HEK293T (cell line): ENCODE data around the gene TMX4.
A peak's percentile ranks its signal among the peaks of the same experiment; 100 is the strongest.

Experiments
- CTCF ChIA-PET: fragments of 350-600 bp; formaldehyde crosslinking; extraction: SDS; loops from one replicate; lab custom pipeline; 2021; ENCODE audit warnings: antibody characterized with exemption, inconsistent platforms; lab: Yijun Ruan, JAX
- POLR2A ChIA-PET: fragments of 350-600 bp; formaldehyde crosslinking; extraction: SDS; loops from one replicate; lab custom pipeline; 2020; ENCODE audit warnings: antibody characterized with exemption, inconsistent platforms; lab: Yijun Ruan, JAX
- DNase-seq: peaks from one replicate; pipeline ENCODE4 v3.0.0; 2012; ENCODE audit warnings: mixed read lengths; ENCODE audit errors: extremely low spot score
- ARNT ChIP-seq: fragments of 450-650 bp; IDR thresholded peaks from 2 replicates; pipeline ENCODE4 v1.6.1; 2017; ENCODE audit warnings: mild to moderate bottlenecking
- BHLHE40 ChIP-seq: fragments of 450-650 bp; IDR thresholded peaks from 2 replicates; pipeline ENCODE4 v1.6.1; 2016; ENCODE audit warnings: mild to moderate bottlenecking, moderate library complexity, borderline replicate concordance
- CTBP1 ChIP-seq: fragments of 450-650 bp; IDR thresholded peaks from 2 replicates; pipeline ENCODE4 v1.6.1; 2016; ENCODE audit warnings: borderline replicate concordance
- ELF4 ChIP-seq: fragments of 450-650 bp; IDR thresholded peaks from 2 replicates; pipeline ENCODE4 v1.6.1; 2017; ENCODE audit warnings: antibody characterized with exemption
- FOXA1 ChIP-seq: fragments of 450-650 bp; IDR thresholded peaks from 2 replicates; pipeline ENCODE4 v1.6.1; 2016; ENCODE audit warnings: mild to moderate bottlenecking
- FOXK2 ChIP-seq: fragments of 450-650 bp; IDR thresholded peaks from 2 replicates; pipeline ENCODE4 v1.6.1; 2016; ENCODE audit warnings: mild to moderate bottlenecking
- FOXM1 ChIP-seq: fragments of 450-650 bp; IDR thresholded peaks from 2 replicates; pipeline ENCODE4 v1.6.1; 2017; ENCODE audit warnings: mild to moderate bottlenecking, borderline replicate concordance
- HDGF ChIP-seq: fragments of 450-650 bp; IDR thresholded peaks from 2 replicates; pipeline ENCODE4 v1.6.1; 2017; ENCODE audit warnings: antibody characterized with exemption, borderline replicate concordance
- L3MBTL2 ChIP-seq: fragments of 450-650 bp; conservative IDR thresholded peaks from 2 replicates; pipeline ENCODE4 v1.6.1; 2016; ENCODE audit warnings: mild to moderate bottlenecking
- LEF1 ChIP-seq: fragments of 450-650 bp; IDR thresholded peaks from 2 replicates; pipeline ENCODE4 v1.6.1; 2017; ENCODE audit warnings: mild to moderate bottlenecking, borderline replicate concordance
- NFRKB ChIP-seq: fragments of 450-650 bp; IDR thresholded peaks from 2 replicates; pipeline ENCODE4 v1.6.1; 2016; ENCODE audit warnings: mild to moderate bottlenecking, moderate library complexity
- SP1 ChIP-seq: fragments of 450-650 bp; IDR thresholded peaks from 2 replicates; pipeline ENCODE4 v1.6.1; 2017
- SUZ12 ChIP-seq: fragments of 450-650 bp; IDR thresholded peaks from 2 replicates; pipeline ENCODE4 v1.6.1; 2016; ENCODE audit warnings: mild to moderate bottlenecking
- TARDBP ChIP-seq: fragments of 450-650 bp; IDR thresholded peaks from 2 replicates; pipeline ENCODE4 v1.6.1; 2016
- ZNF384 ChIP-seq: fragments of 450-650 bp; IDR thresholded peaks from 2 replicates; pipeline ENCODE4 v1.6.1; 2016
- TF ChIP-seq, protein P1 (sequence below): fragments of 450-650 bp; IDR thresholded peaks from 2 replicates; pipeline ENCODE4 v1.6.1; 2016

TMX4 gene

DNA sequence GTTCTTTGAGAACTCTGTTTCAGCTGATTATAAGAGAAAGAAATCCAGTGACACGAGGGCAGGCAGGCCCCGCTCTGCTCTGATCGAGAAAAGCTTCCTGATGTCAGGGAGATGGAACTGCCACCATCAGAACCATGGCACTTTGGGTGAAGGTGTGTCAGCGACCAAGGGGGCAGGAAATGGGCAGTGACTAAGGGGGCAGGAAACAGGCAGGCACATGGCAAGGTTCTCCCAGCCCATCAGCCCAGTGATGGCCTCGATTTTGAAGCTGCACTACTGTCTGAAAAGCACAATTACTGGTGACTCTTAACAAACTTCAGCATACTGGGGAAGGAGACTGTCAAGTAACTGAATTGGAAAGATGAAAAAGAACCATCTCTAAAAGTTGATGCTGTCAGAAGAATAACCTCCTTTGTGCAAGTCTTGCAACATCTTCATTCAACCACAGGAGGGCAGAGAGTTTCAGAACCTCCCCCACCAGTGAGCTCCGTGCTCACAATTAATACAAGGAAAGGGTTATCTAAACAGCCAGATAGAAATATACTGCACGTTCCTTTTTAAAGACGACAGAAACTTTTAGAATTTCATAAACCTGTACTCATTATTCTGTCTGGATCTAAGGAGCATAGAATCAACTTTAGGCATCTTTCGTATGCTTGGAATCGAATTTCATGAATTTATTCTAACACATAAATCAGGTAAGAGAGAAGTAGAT lies 39.1 kb downstream of the TMX4 start:
- ChIA-PET CTCF (interaction anchor here (0.6 to 1.4 kb wide), 4 partner anchors 10 to 741 kb away, joined by 3 to 6 read pairs (median 4); no protein-coding TSS in a partner anchor), POLR2A (no interaction called here)
- DNase-seq: peak; percentile 64
- TF ChIP-seq LEF1 (no peak), SUZ12 (no peak), FOXM1 (no peak), NFRKB (no peak), HDGF (no peak), CTBP1 (no peak), FOXA1 (no peak), L3MBTL2 (no peak), ELF4 (no peak), TARDBP (no peak), ARNT (no peak), ZNF384 (no peak), BHLHE40 (no peak), SP1 (no peak), FOXK2 (no peak)
- TF ChIP-seq, protein P1, sequence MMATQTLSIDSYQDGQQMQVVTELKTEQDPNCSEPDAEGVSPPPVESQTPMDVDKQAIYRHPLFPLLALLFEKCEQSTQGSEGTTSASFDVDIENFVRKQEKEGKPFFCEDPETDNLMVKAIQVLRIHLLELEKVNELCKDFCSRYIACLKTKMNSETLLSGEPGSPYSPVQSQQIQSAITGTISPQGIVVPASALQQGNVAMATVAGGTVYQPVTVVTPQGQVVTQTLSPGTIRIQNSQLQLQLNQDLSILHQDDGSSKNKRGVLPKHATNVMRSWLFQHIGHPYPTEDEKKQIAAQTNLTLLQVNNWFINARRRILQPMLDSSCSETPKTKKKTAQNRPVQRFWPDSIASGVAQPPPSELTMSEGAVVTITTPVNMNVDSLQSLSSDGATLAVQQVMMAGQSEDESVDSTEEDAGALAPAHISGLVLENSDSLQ: no peak

DNA sequence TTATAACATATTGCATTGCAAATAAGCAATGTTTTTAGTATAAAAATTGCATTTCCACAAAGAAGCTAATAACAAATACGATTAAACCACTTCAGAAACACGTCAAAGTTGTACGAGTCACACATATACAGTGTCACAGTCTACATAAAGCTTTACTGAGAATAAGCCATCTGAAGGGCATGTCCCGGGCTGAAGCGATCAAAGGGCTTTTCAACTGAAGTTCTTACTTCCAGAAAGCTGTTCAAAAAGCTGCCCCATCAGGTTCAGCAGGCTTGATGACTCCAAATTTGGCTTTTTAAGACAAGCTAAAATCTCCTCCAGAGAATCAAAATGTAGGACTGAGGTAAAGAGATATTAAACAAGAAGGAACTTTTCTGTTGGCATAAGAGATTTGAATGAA lies 41.9 kb downstream of the TMX4 start:
- no peak for DNase-seq
- POLR2A ChIA-PET: no interaction called here
- CTCF ChIA-PET: no interaction called here

DNA sequence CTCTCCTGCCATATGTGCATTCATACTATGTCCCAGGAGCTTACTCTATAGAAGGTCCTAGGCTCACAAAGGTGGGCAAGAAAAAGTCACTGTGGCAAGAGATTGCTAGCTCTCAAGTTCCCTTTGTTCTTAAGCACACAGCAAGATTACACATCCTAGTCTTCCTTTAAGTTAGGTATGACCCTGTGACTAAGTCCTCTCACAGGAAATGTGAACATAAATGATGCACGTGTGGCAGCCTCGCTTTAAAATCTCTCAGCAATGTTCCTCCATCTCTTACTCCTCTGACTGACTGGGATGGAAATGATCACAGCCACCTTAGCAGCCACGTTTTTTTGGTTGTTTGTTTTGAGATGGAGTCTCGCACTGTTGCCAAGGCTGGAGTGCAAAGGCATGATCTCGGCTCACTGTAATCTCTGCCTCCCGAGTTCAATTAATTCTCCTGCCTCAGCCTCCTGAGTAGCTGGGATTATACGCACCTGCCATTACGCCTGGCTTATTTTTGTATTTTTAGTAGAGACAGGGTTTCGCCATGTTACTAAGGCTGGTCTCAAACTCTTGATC lies 43.6 kb downstream of the TMX4 start:
- no peak for TF ChIP-seq SP1
- TF ChIP-seq L3MBTL2: no peak
- TF ChIP-seq ARNT: no peak
- TF ChIP-seq ELF4: no peak
- TF ChIP-seq LEF1: no peak
- no peak for TF ChIP-seq FOXK2
- TF ChIP-seq HDGF: no peak
- TF ChIP-seq CTBP1: no peak
- TF ChIP-seq SUZ12: no peak
- TF ChIP-seq TARDBP: no peak
- POLR2A ChIA-PET: no interaction called here

More for the DNA sequence above, 41.9 kb downstream of the TMX4 start:
- TF ChIP-seq NFRKB (no peak), SUZ12 (no peak), TARDBP (no peak), ARNT (no peak)

GRCh38 chr20:7974785-7975435 lies 44.7 kb downstream of the TMX4 start:
- no peak for DNase-seq
- ChIA-PET POLR2A (no interaction called here), CTCF (no interaction called here)
- TF ChIP-seq FOXA1 (no peak), TARDBP (no peak), FOXM1 (no peak), L3MBTL2 (no peak), ARNT (no peak), CTBP1 (no peak), BHLHE40 (no peak), FOXK2 (no peak), ZNF384 (no peak), HDGF (no peak)

More for the DNA sequence above, 43.6 kb downstream of the TMX4 start:
- no peak for DNase-seq
- CTCF ChIA-PET: no interaction called here

GRCh38 chr20:7971536-7972280 lies 47.9 kb downstream of the TMX4 start:
- TF ChIP-seq BHLHE40 (no peak), ELF4 (no peak), ARNT (no peak), CTBP1 (no peak), HDGF (no peak), FOXA1 (no peak), SP1 (no peak), TARDBP (no peak), ZNF384 (no peak), NFRKB (no peak), L3MBTL2 (no peak), FOXM1 (no peak), FOXK2 (no peak), LEF1 (no peak)
- TF ChIP-seq, protein P1: no peak
- ChIA-PET CTCF (no interaction called here), POLR2A (no interaction called here)

More at GRCh38 chr20:7971536-7972280, 47.9 kb downstream of the TMX4 start:
- no peak for DNase-seq
